Breast epithelium (tissue), 4 donors: Measurements from ENCODE around the gene STX16. TPM values are rescaled to one million over a fixed set of nuclear protein-coding genes. Genes with fewer than 3 reads are reported as not detected.

ENCODE experiments used
- DNase-seq, 2 donors: peaks; one replicate each; pipeline ENCODE4 v3.0.0-alpha.2; 2019; ENCODE audit warnings: low spot score in 2 of 2
- H3K27ac ChIP-seq, 2 donors: fragments of 200-600 bp; sonication (generic) in 1 of 2; one replicate each; pipeline ENCODE4 v1.5.1; 2016 to 2019; ENCODE audit warnings: mild to moderate bottlenecking in 1 of 2
- H3K27me3 ChIP-seq, 2 donors: fragments of 200-600 bp; sonication (generic) in 1 of 2; one replicate each; pipeline versions ENCODE4 v1.5.1 to v1.6.0; 2017 to 2019; ENCODE audit warnings: control low read depth in 1 of 2, mild to moderate bottlenecking in 1 of 2
- H3K36me3 ChIP-seq: fragments of 200-600 bp; one replicate; pipeline ENCODE4 v1.5.1; 2019
- H3K4me1 ChIP-seq, 2 donors: fragments of 200-600 bp; sonication (generic); one replicate each; pipeline ENCODE4 v1.5.1; 2016 to 2019; ENCODE audit warnings: control low read depth in 1 of 2
- H3K4me3 ChIP-seq, 3 donors: fragments of 200-600 bp; sonication (generic); 1 replicate in 2 of 3; 2 replicates in 1 of 3; pipeline ENCODE4 v1.5.1; 2016 to 2019; ENCODE audit warnings: mild to moderate bottlenecking in 3 of 3, moderate library complexity in 2 of 3
- H3K9me3 ChIP-seq, 2 donors: fragments of 200-600 bp; sonication (generic) in 1 of 2; one replicate each; pipeline ENCODE4 v1.5.1; 2016 to 2019; ENCODE audit warnings: control low read depth in 1 of 2
- CTCF ChIP-seq, 3 donors: fragments of 450-650 bp; IDR thresholded peaks; one replicate each; pipeline ENCODE4 v1.5.1; 2016 to 2017; ENCODE audit warnings: antibody characterized with exemption in 3 of 3, mild to moderate bottlenecking in 3 of 3, moderate library complexity in 3 of 3
- POLR2A ChIP-seq: fragments of 450-650 bp; IDR thresholded peaks from one replicate; pipeline ENCODE4 v1.6.1; 2016; ENCODE audit warnings: antibody characterized with exemption, mild to moderate bottlenecking, moderate library complexity
- POLR2AphosphoS5 ChIP-seq, 3 donors: sonication (generic); formaldehyde crosslinking; IDR thresholded peaks; one replicate each; pipeline ENCODE4 v1.6.1; 2017; ENCODE audit warnings: antibody characterized with exemption in 3 of 3
- intact Hi-C: fragments of 100-400 bp; cut with DNase I; formaldehyde crosslinking; loops from one replicate; pipeline ENCODE4 v1.15.1; 2023; ENCODE audit warnings: low total_unique reads
- total RNA-seq, 3 donors: library from RNA; depleted of rRNA; stranded (reverse); fragments of >200 nt; gene quantifications; one replicate each; pipeline ENCODE4 v1.1.0, GENCODE V29; 2016

The STX16 gene
- total RNA-seq, 3 donors from 2014 or later, result 54.4 to 76.5 (median 74.4) TPM

- DNase-seq, result no peak
- H3K27me3 ChIP-seq, result no peaks in the 10 kb centered on the region
- H3K4me1 ChIP-seq, result peaks cover 5 to 6% of the 10 kb centered on the region in 2 donors
- TF ChIP-seq POLR2A (no peak), POLR2AphosphoS5 (IDR thresholded peaks at IDR 0.05) (no peak), CTCF (IDR thresholded peaks at IDR 0.05) (no peak)
- no peaks in the 10 kb centered on the region for H3K36me3 ChIP-seq
- H3K27ac ChIP-seq, result no peak overlapping the region
- intact Hi-C loops, result no loop called here
- H3K4me3 ChIP-seq, result no peak overlapping the region
- peaks cover 0 to 5% of the 10 kb centered on the region in 2 donors for H3K9me3 ChIP-seq
These were observed 45.6 kb upstream of the STX16 start for GRCh38 chr20:58605292-58606065.

- intact Hi-C loops, result no loop called here
- H3K4me1 ChIP-seq, result peaks cover 5 to 6% of the 10 kb centered on the region in 2 donors
- DNase-seq, result no peak
- TF ChIP-seq POLR2AphosphoS5 (IDR thresholded peaks at IDR 0.05), result no peak
- TF ChIP-seq POLR2A, result no peak
- TF ChIP-seq CTCF (IDR thresholded peaks at IDR 0.05), result no peak
- no peak overlapping the region for H3K4me3 ChIP-seq
- H3K36me3 ChIP-seq, result no peaks in the 10 kb centered on the region
- H3K9me3 ChIP-seq, result peaks cover 0 to 5% of the 10 kb centered on the region in 2 donors
- no peaks in the 10 kb centered on the region for H3K27me3 ChIP-seq
- no peak overlapping the region for H3K27ac ChIP-seq
These were observed 44.9 kb upstream of the STX16 start for GRCh38 chr20:58606184-58606583.

GRCh38 chr20:58608096-58608840, 42.8 kb upstream of the STX16 start:
- Histone ChIP-seq H3K27me3 (no peaks in the 10 kb centered on the region), H3K36me3 (no peaks in the 10 kb centered on the region), H3K9me3 (peaks cover 0 to 2% of the 10 kb centered on the region in 2 donors), H3K4me1 (peaks cover 5 to 10% of the 10 kb centered on the region in 2 donors), H3K27ac (no peak overlapping the region), H3K4me3 (no peak overlapping the region)
- DNase-seq, result no peak
- TF ChIP-seq POLR2A (no peak), CTCF (IDR thresholded peaks at IDR 0.05) (no peak)
- intact Hi-C loops, result no loop called here

GRCh38 chr20:58609026-58609425, 42.1 kb upstream of the STX16 start:
- no peaks in the 10 kb centered on the region for H3K27me3 ChIP-seq
- intact Hi-C loops, result no loop called here
- no peak overlapping the region for H3K4me3 ChIP-seq
- DNase-seq, result no peak
- no peak overlapping the region for H3K27ac ChIP-seq
- H3K36me3 ChIP-seq, result no peaks in the 10 kb centered on the region
- no peaks in the 10 kb centered on the region for H3K9me3 ChIP-seq
- H3K4me1 ChIP-seq, result peaks cover 5 to 9% of the 10 kb centered on the region in 2 donors
- no peak for TF ChIP-seq POLR2A
- TF ChIP-seq CTCF (IDR thresholded peaks at IDR 0.05), result no peak
